ENCODE data around the gene EFL1.

GRCh38 chr15:82138306-82138705 lies 124.2 kb downstream of the EFL1 start:
- TF ChIP-seq POU2F2 (IDR thresholded peaks at IDR 0.05; ENCODE audit: borderline replicate concordance, low read depth, low read length) (no peak), SIN3A (IDR thresholded peaks at IDR 0.05; ENCODE audit: low read depth, low read length) (no peak), MEF2A (IDR thresholded peaks at IDR 0.05; ENCODE audit: insufficient read depth, low read depth, low read length) (no peak), ZNF384 (IDR thresholded peaks at IDR 0.05; ENCODE audit: borderline replicate concordance, low read depth, low read length) (no peak), POLR2A (IDR thresholded peaks at IDR 0.05; ENCODE audit: low read depth, low read length) (no peak), GABPA (IDR thresholded peaks at IDR 0.05; ENCODE audit: low read depth) (no peak), NFYB (IDR thresholded peaks at IDR 0.05; ENCODE audit: insufficient read depth, low read depth, low read length) (no peak), ETV6 (conservative IDR thresholded peaks at IDR 0.05 in 1 of 2, IDR thresholded peaks at IDR 0.05 in 1 of 2; ENCODE audit: borderline replicate concordance in 1 of 2, low read depth in 1 of 2) (no peak)

Measured in GM12878 (cell line).